Endothelial cell of umbilical vein (primary cell): ENCODE measurements around the gene NTRK2. TPM values are rescaled to one million over a fixed set of nuclear protein-coding genes. Genes with fewer than 3 reads are reported as not detected.

ENCODE experiments used
- BruUV-seq: library from RNA; stranded (reverse); fragments of 400-500 nt; replicated peaks from 2 replicates; lab custom pipeline; 2021; lab: Mats Ljungman, UMichigan
- CTCF ChIA-PET: fragments of 300-600, 350-600 bp; sonication (Branson Sonifier 250); formaldehyde crosslinking; loops from one replicate; lab custom pipeline; 2021; ENCODE audit warnings: antibody characterized with exemption, inconsistent platforms; lab: Charles Lee
- POLR2A ChIA-PET: fragments of 300-600, 350-600 bp; sonication (Branson Sonifier 250); formaldehyde crosslinking; loops from one replicate; lab custom pipeline; 2021; ENCODE audit warnings: antibody characterized with exemption, inconsistent platforms; lab: Charles Lee
- DNase-seq: peaks from one replicate; pipeline ENCODE4 v3.0.0-alpha.2; 2011; ENCODE audit warnings: low read depth, low spot score
- FAIRE-seq: peaks from 2 replicates; lab custom pipeline; 2011; peaks lifted over from hg19 to GRCh38; lab: Jason Lieb, UNC
- H2AFZ ChIP-seq: 2 replicates; pipeline ENCODE4 v1.6.0; 2012; ENCODE audit warnings: low read depth, low read length, control low read depth, inconsistent platforms
- H3K27ac ChIP-seq: 2 replicates; pipeline ENCODE4 v1.5.1; 2011; ENCODE audit warnings: low read depth, mild to moderate bottlenecking, control low read depth, low read length, moderate library complexity; ENCODE audit not compliant: insufficient read depth
- H3K27me3 ChIP-seq, 2 experiments: 2 replicates each; pipeline versions ENCODE4 v1.6.0 to v1.6.1; 2011; ENCODE audit warnings: low read length in 2 of 2, mixed read lengths in 1 of 2; ENCODE audit not compliant: control insufficient read depth in 2 of 2, insufficient read depth in 2 of 2
- H3K36me3 ChIP-seq, 2 experiments: 2 replicates in 1 of 2; 3 replicates in 1 of 2; pipeline ENCODE4 v1.5.1; 2011; ENCODE audit warnings: low read length in 2 of 2, mild to moderate bottlenecking in 1 of 2, moderate library complexity in 1 of 2; ENCODE audit not compliant: control insufficient read depth in 2 of 2, insufficient read depth in 2 of 2; ENCODE audit errors: extremely low read depth in 1 of 2
- H3K4me1 ChIP-seq: 3 replicates; pipeline ENCODE4 v1.5.1; 2011; ENCODE audit warnings: mild to moderate bottlenecking, low read length; ENCODE audit not compliant: control insufficient read depth, insufficient read depth; ENCODE audit errors: extremely low read depth
- H3K4me2 ChIP-seq: 2 replicates; pipeline ENCODE4 v1.6.1; 2011; ENCODE audit warnings: low read length, control low read depth, mixed read lengths; ENCODE audit not compliant: insufficient read depth
- H3K4me3 ChIP-seq, 3 experiments: fragments of 200-600 bp in 1 of 3; sonication (generic), shearing (Covaris generic) in 1 of 3; replicated peaks in 1 of 3; 2 replicates each; pipeline ENCODE4 v1.5.1; 2011 to 2016; ENCODE audit warnings: control low read depth in 3 of 3, low read length in 3 of 3, mild to moderate bottlenecking in 2 of 3, inconsistent platforms in 1 of 3, low read depth in 1 of 3, moderate library complexity in 1 of 3; ENCODE audit not compliant: insufficient read depth in 1 of 3
- H3K79me2 ChIP-seq: 2 replicates; pipeline ENCODE4 v1.6.0; 2012; ENCODE audit warnings: low read length, inconsistent platforms; ENCODE audit not compliant: control insufficient read depth, insufficient read depth
- H3K9ac ChIP-seq: replicated peaks from 2 replicates; pipeline ENCODE3; 2011; ENCODE audit warnings: low read length, control low read depth; ENCODE audit not compliant: insufficient read depth; ENCODE audit errors: extremely low read depth
- H3K9me1 ChIP-seq: replicated peaks from 3 replicates; pipeline ENCODE4 v1.6.0; 2011; ENCODE audit warnings: mild to moderate bottlenecking, low read length; ENCODE audit not compliant: control insufficient read depth, insufficient read depth; ENCODE audit errors: extremely low read depth
- H3K9me3 ChIP-seq: replicated peaks from 2 replicates; pipeline ENCODE4 v1.5.1; 2012; ENCODE audit warnings: low read length, inconsistent platforms; ENCODE audit not compliant: control insufficient read depth, insufficient read depth
- H4K20me1 ChIP-seq: replicated peaks from 2 replicates; pipeline ENCODE3; 2011; ENCODE audit warnings: mild to moderate bottlenecking, low read length; ENCODE audit not compliant: control insufficient read depth, insufficient read depth; ENCODE audit errors: extremely low read depth
- CTCF ChIP-seq, 2 donors: IDR thresholded peaks; 1 replicate in 1 of 2; 2 replicates in 1 of 2; pipeline ENCODE4 v1.5.1; 2011; ENCODE audit warnings: low read length in 2 of 2, mild to moderate bottlenecking in 2 of 2, moderate library complexity in 2 of 2, control low read depth in 1 of 2, inconsistent platforms in 1 of 2, low read depth in 1 of 2; ENCODE audit not compliant: insufficient read depth in 1 of 2; ENCODE audit errors: extremely low read depth in 1 of 2
- EZH2 ChIP-seq: IDR thresholded peaks from 2 replicates; pipeline ENCODE4 v1.6.1; 2012; ENCODE audit warnings: borderline replicate concordance, low read depth, mild to moderate bottlenecking, moderate library complexity, low read length, inconsistent platforms; ENCODE audit not compliant: severe bottlenecking
- FOS ChIP-seq: IDR thresholded peaks from 2 replicates; pipeline ENCODE4 v1.6.1; 2011; ENCODE audit warnings: mild to moderate bottlenecking, low read length, moderate library complexity, borderline replicate concordance; ENCODE audit not compliant: insufficient read depth
- GATA2 ChIP-seq: IDR thresholded peaks from 2 replicates; pipeline ENCODE4 v1.7.0; 2011; ENCODE audit warnings: low read depth, mild to moderate bottlenecking, moderate library complexity, mixed read lengths, low read length; ENCODE audit not compliant: insufficient read length, insufficient read depth
- MYC ChIP-seq: IDR thresholded peaks from one replicate; pipeline ENCODE4 v1.6.1; 2011; ENCODE audit warnings: mild to moderate bottlenecking, low read depth, low read length
- POLR2AphosphoS5 ChIP-seq: IDR thresholded peaks from 2 replicates; pipeline ENCODE4 v1.6.1; 2012; ENCODE audit warnings: low read depth, mild to moderate bottlenecking, control low read depth, low read length, moderate library complexity; ENCODE audit not compliant: insufficient read depth
- dilution Hi-C: fragments of 300-500 bp; cut with MboI; formaldehyde crosslinking; loops from one replicate; pipeline ENCODE4 v1.15.0; 2019; ENCODE audit warnings: low sequenced_read_pairs; ENCODE audit not compliant: extremely low pct_ligation_motif_present
- intact Hi-C: fragments of 100-400 bp; cut with micrococcal nuclease; formaldehyde crosslinking; loops from one replicate; pipeline ENCODE4 v1.10.0; 2022
- polyA plus RNA-seq, 4 experiments: library from polyadenylated mRNA; depleted of rRNA in 3 of 4; stranded (reverse) in 3 of 4; unstranded in 1 of 4; fragments of >200 nt; gene quantifications; 2 replicates each; pipeline versions ENCODE4 v1.2.1 to v1.2.3, GENCODE V29; 2011 to 2012; ENCODE audit warnings: missing spikeins in 1 of 4
- total RNA-seq: library from RNA; stranded (reverse); gene quantifications from 2 replicates; pipeline ENCODE4 v1.2.3, GENCODE V29; 2021
- TF ChIP-seq, protein P1 (sequence below): IDR thresholded peaks from 2 replicates; pipeline ENCODE4 v1.6.1; 2011; ENCODE audit not compliant: insufficient read depth, insufficient read length

The NTRK2 gene
- total and polyA plus RNA-seq, 2 donors (not counting 3 experiments of a cell fraction or from before 2014, with no cell fraction given) = 0.01 to 0.13 TPM

GRCh38 chr9:84874596-84874995, 205.1 kb downstream of the NTRK2 start:
- Histone ChIP-seq H3K9me3 (no peaks in the 10 kb centered on the region), H3K9ac (peak overlapping the region; percentile 4), H2AFZ (peak overlapping the region; percentile 100), H4K20me1 (no peaks in the 10 kb centered on the region), H3K4me1 (peaks cover 12% of the 10 kb centered on the region), H3K9me1 (no peaks in the 10 kb centered on the region), H3K4me3 (peak overlapping the region in 1 of 3 experiments; percentile 1), H3K36me3 (no peaks in the 10 kb centered on the region), H3K27me3 (no peaks in the 10 kb centered on the region), H3K79me2 (no peaks in the 10 kb centered on the region), H3K4me2 (peak overlapping the region; percentile 77), H3K27ac (peak overlapping the region; percentile 42)
- DNase-seq (peak; percentile 67), FAIRE-seq (peak; percentile 91)
- TF ChIP-seq, protein P1, sequence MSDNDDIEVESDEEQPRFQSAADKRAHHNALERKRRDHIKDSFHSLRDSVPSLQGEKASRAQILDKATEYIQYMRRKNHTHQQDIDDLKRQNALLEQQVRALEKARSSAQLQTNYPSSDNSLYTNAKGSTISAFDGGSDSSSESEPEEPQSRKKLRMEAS = no peak
- TF ChIP-seq MYC = no peak
- TF ChIP-seq GATA2 = no peak
- TF ChIP-seq EZH2 = no peak
- peak; percentile 26 for TF ChIP-seq POLR2AphosphoS5
- no peak for TF ChIP-seq CTCF (IDR thresholded peaks at IDR 0.05; ENCODE audit: extremely low read depth in 1 of 2, insufficient read depth in 1 of 2, low read depth in 1 of 2, low read length in 2 of 2)
- TF ChIP-seq FOS = no peak
- intact Hi-C loops = no loop called here
- dilution Hi-C loops = no loop called here
- POLR2A ChIA-PET = no interaction called here
- BruUV-seq = no TSS peak
- CTCF ChIA-PET = interaction anchor here (0.9 to 1.0 kb wide), 2 partner anchors 11 to 78 kb away, joined by 4 read pairs; no protein-coding TSS in a partner anchor
